ENCODE measurements around the gene PAMR1.
A peak's percentile ranks its signal among the peaks of the same experiment; 100 is the strongest.

The PAMR1 gene

DNA sequence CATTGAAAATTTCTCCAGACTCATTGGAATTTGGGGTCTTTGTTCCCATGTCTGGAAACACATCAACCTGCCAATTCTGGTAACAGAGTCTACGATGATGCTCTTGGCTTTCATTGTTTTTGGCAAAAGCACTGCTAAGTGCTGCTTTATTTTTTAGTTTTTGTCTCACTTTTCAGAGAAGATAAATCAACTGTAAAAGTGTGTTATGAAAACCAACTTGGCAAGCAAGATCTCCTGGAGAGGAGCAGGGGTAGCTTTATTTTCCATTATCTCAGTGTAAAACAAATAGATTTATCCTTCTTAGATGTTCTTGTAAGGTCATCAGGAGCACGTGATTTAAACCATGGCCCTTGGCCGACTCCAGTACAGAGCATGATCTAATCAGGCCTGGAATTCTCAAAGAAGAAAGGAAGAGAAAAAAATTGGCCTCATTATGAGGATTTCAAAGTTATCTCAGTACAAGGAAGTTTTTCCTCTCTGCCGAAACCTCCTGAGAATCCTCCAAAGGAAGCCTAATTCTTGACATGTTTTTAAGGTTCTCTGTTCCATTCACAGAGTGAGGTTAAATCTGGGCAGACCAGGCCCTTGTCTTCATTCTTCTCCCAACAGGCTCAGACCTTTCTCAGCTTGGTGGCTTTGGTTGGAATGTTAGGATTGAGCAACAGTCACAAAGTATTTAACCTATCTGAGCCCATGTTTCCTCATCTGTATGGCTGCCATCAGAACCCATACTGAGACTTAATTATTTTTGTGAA lies 16.4 kb upstream of the PAMR1 start:
- Mint-ChIP-seq H3K27me3 (ENCODE audit: low read depth) (no peaks in the 10 kb centered on the region), H3K9me3 (no peaks in the 10 kb centered on the region), H3K4me3 (no peak overlapping the region), H3K27ac (peak overlapping the region; percentile 79 to 85 (median 82)), H3K36me3 (ENCODE audit: low read depth) (no peaks in the 10 kb centered on the region), H3K4me1 (peaks cover 72% of the 10 kb centered on the region)
- no peak for TF ChIP-seq CTCF (IDR thresholded peaks at IDR 0.05; ENCODE audit: unreplicated experiment in 3 of 3)

GRCh38 chr11:35540526-35540925 lies 15.1 kb upstream of the PAMR1 start:
- no peaks in the 10 kb centered on the region for H3K27me3 Mint-ChIP-seq (ENCODE audit: low read depth)
- H3K36me3 Mint-ChIP-seq (ENCODE audit: low read depth) = no peaks in the 10 kb centered on the region
- no peak for TF ChIP-seq CTCF (IDR thresholded peaks at IDR 0.05; ENCODE audit: unreplicated experiment in 3 of 3)
- H3K27ac Mint-ChIP-seq = peak overlapping the region; percentile 79 to 93 (median 93)
- no peaks in the 10 kb centered on the region for H3K9me3 Mint-ChIP-seq
- H3K4me3 Mint-ChIP-seq = no peak overlapping the region
- H3K4me1 Mint-ChIP-seq = peaks cover 72% of the 10 kb centered on the region

DNA sequence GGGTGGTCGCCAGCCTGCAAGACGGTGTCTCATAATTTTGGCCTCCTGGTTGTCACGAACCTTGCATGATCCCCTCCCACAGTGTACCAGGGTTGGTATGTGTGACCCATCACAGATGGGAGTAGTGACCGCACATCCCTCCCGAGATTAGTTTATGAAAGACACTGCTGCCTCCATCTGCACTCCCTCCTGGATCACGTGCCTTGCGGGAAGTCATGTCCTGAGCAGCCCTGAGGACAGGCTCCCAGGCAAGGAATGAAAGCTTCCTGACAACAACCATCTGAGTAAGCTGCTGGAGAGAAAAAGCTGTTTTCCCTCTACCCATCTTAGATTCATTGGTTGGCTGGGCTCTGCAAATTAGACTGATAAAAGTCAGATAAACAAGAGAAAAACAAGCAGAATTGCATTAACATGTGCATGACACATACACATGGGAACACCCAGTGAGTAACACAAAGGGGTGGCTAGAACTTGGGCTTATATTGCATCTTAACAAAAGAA lies 14.4 kb upstream of the PAMR1 start:
- TF ChIP-seq CTCF (IDR thresholded peaks at IDR 0.05; ENCODE audit: unreplicated experiment in 3 of 3) = no peak
- Mint-ChIP-seq H3K27ac (peak overlapping the region; percentile 79 to 93 (median 93)), H3K27me3 (ENCODE audit: low read depth) (no peaks in the 10 kb centered on the region)

GRCh38 chr11:35539256-35539655 lies 13.8 kb upstream of the PAMR1 start:
- peaks cover 69% of the 10 kb centered on the region for H3K4me1 Mint-ChIP-seq
- peak overlapping the region; percentile 79 to 93 (median 93) for H3K27ac Mint-ChIP-seq
- no peaks in the 10 kb centered on the region for H3K27me3 Mint-ChIP-seq (ENCODE audit: low read depth)
- H3K9me3 Mint-ChIP-seq = no peaks in the 10 kb centered on the region
- no peak for TF ChIP-seq CTCF (IDR thresholded peaks at IDR 0.05; ENCODE audit: unreplicated experiment in 3 of 3)
- no peak overlapping the region for H3K4me3 Mint-ChIP-seq
- H3K36me3 Mint-ChIP-seq (ENCODE audit: low read depth) = no peaks in the 10 kb centered on the region

More for the DNA sequence above, 14.4 kb upstream of the PAMR1 start:
- Mint-ChIP-seq H3K36me3 (ENCODE audit: low read depth) (no peaks in the 10 kb centered on the region), H3K4me3 (no peak overlapping the region), H3K4me1 (peaks cover 69% of the 10 kb centered on the region), H3K9me3 (no peaks in the 10 kb centered on the region)

- Mint-ChIP-seq H3K4me1 (peaks cover 57% of the 10 kb centered on the region), H3K27me3 (ENCODE audit: low read depth) (no peaks in the 10 kb centered on the region), H3K36me3 (ENCODE audit: low read depth) (no peaks in the 10 kb centered on the region), H3K27ac (peak overlapping the region; percentile 89 to 95 (median 89)), H3K4me3 (no peak overlapping the region), H3K9me3 (no peaks in the 10 kb centered on the region)
- TF ChIP-seq CTCF (IDR thresholded peaks at IDR 0.05; ENCODE audit: unreplicated experiment in 3 of 3) = no peak
These were observed 11.1 kb upstream of the PAMR1 start for GRCh38 chr11:35536470-35536869.

GRCh38 chr11:35531246-35531645 lies 5.8 kb upstream of the PAMR1 start:
- peaks cover 27% of the 10 kb centered on the region for H3K4me1 Mint-ChIP-seq
- H3K27ac Mint-ChIP-seq = peak overlapping the region in 1 of 3 experiments; percentile 74
- no peaks in the 10 kb centered on the region for H3K9me3 Mint-ChIP-seq
- H3K36me3 Mint-ChIP-seq (ENCODE audit: low read depth) = no peaks in the 10 kb centered on the region
- no peak overlapping the region for H3K4me3 Mint-ChIP-seq
- H3K27me3 Mint-ChIP-seq (ENCODE audit: low read depth) = peaks cover 6% of the 10 kb centered on the region
- no peak for TF ChIP-seq CTCF (IDR thresholded peaks at IDR 0.05; ENCODE audit: unreplicated experiment in 3 of 3)
